Thymus (tissue), 11 donors: ENCODE data around the gene DRC1. TPM values are rescaled to one million over a fixed set of nuclear protein-coding genes. Genes with fewer than 3 reads are reported as not detected.
A peak's percentile ranks its signal among the peaks of the same experiment; 100 is the strongest.

Source experiments
- DNase-seq, 9 donors: peaks; one replicate each; pipeline ENCODE4 v3.0.0-alpha.2; 2013; ENCODE audit warnings: low spot score in 9 of 9, low read depth in 6 of 9, missing footprints in 1 of 9
- H3K27ac ChIP-seq, 2 donors: one replicate each; pipeline ENCODE4 v1.5.1; 2013; ENCODE audit warnings: control low read depth in 1 of 2, low read depth in 1 of 2, low read length in 1 of 2, mild to moderate bottlenecking in 1 of 2, moderate library complexity in 1 of 2
- H3K27me3 ChIP-seq, 2 donors: one replicate each; pipeline ENCODE4 v1.5.1; 2013; ENCODE audit warnings: low read length in 1 of 2; ENCODE audit not compliant: control insufficient read depth in 2 of 2, insufficient read depth in 1 of 2
- H3K36me3 ChIP-seq, 2 donors: one replicate each; pipeline ENCODE4 v1.5.1; 2013; ENCODE audit warnings: low read length in 1 of 2, mild to moderate bottlenecking in 1 of 2, moderate library complexity in 1 of 2; ENCODE audit not compliant: control insufficient read depth in 2 of 2, insufficient read depth in 2 of 2
- H3K4me1 ChIP-seq, 2 donors: one replicate each; pipeline ENCODE4 v1.5.1; 2013; ENCODE audit warnings: low read length in 2 of 2; ENCODE audit not compliant: control insufficient read depth in 2 of 2, insufficient read depth in 2 of 2
- H3K4me3 ChIP-seq, 2 donors: one replicate each; pipeline ENCODE4 v1.5.1; 2013; ENCODE audit warnings: low read length in 2 of 2, control low read depth in 1 of 2, mild to moderate bottlenecking in 1 of 2
- H3K9me3 ChIP-seq, 2 donors: one replicate each; pipeline ENCODE4 v1.5.1; 2013; ENCODE audit warnings: low read length in 1 of 2, mild to moderate bottlenecking in 1 of 2; ENCODE audit not compliant: control insufficient read depth in 2 of 2, insufficient read depth in 1 of 2
- WGBS: extraction: QIAGEN DNeasy Blood & Tissue Kit; methylation state at CpG from one replicate; pipeline ENCODE4 v1.1.7; 2013; 5-methylcytosine and 5-hydroxymethylcytosine counted together
- polyA plus RNA-seq: library from polyadenylated mRNA; stranded (reverse); fragments of 200-250 nt; gene quantifications from one replicate; pipeline ENCODE4 v1.2.3, GENCODE V29; 2013
- total RNA-seq: library from RNA; stranded (reverse); fragments of 120-200 nt; gene quantifications from one replicate; pipeline ENCODE4 v1.2.4, GENCODE V29; 2013
- donor health status: healthy.

DRC1 gene
- total and polyA plus RNA-seq, 2 donors = 0.14 to 0.27 TPM

DNA sequence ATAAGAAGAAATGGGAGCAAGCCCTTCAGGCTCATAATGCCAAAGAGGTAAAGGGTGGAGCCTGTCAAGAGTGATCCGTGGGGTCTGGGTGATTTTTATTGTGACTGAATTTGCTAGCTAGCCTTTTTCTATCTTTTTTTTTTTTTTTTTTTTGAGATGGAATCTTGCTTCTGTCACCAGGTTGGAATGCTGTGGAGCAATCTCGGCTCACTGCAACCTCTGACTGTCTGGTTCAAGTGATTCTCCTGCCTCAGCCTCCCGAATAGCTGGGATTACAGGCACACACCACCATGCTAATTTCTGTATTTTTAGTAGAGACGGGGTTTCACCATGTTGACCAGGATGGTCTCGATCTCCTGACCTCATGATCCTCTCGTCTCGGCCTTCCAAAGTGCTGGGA lies 29.1 kb downstream of the DRC1 start:
- H3K27me3 ChIP-seq = no peaks in the 10 kb centered on the region
- no peak overlapping the region for H3K27ac ChIP-seq
- no peak for DNase-seq
- H3K4me3 ChIP-seq = no peak overlapping the region
- H3K4me1 ChIP-seq = no peaks in the 10 kb centered on the region
- WGBS = 96% methylated on average over 7 of the region's 7 CpGs
- H3K36me3 ChIP-seq = no peaks in the 10 kb centered on the region
- no peaks in the 10 kb centered on the region for H3K9me3 ChIP-seq

DNA sequence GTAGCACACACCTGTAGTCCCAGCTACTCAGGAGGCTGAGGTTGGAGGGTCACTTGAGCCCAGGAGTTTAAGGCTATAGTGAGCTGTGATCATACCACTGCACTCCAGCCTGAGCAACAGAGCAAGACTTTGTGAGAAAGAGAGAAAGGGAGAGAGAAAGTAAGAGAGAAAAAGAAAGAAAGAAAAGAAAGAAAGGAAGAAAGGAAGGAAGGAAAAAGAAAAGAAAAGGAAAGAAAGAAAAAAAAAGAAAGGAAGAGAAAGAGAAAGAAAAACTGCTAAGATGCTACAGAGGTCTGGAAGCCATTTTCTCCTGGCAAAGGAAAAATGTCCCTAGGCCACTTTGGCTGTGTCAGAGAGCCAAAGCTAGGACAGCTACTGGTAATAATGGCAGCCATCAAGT lies 30.6 kb downstream of the DRC1 start:
- Histone ChIP-seq H3K4me1 (no peaks in the 10 kb centered on the region), H3K27ac (no peak overlapping the region), H3K27me3 (no peaks in the 10 kb centered on the region), H3K9me3 (no peaks in the 10 kb centered on the region), H3K4me3 (no peak overlapping the region), H3K36me3 (no peaks in the 10 kb centered on the region)
- DNase-seq = no peak

DNA sequence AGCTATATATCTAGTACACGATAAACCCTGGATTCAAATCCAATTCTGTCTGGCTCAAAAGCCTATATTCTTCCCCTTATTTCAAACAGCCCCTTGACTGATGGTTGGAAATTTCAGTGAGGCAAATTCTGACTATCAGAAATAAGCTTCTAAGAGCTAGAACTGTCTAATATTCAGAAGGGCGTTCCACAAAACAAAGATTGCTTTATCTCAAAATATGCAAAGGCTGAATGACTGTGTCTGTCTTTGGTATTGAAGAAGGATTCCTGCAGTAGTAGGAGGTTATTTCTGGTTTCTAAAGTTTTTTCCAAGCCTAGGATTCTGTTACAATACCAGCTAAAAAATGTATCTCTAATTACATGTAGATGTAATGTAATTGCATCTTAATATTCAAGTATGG lies 31.1 kb downstream of the DRC1 start:
- H3K4me1 ChIP-seq = no peaks in the 10 kb centered on the region
- no peaks in the 10 kb centered on the region for H3K9me3 ChIP-seq
- H3K4me3 ChIP-seq = no peak overlapping the region
- H3K27ac ChIP-seq = no peak overlapping the region
- no peak for DNase-seq
- whole genome bisulfite sequencing = 47% methylated on average over 2 of the region's 2 CpGs
- no peaks in the 10 kb centered on the region for H3K36me3 ChIP-seq
- no peaks in the 10 kb centered on the region for H3K27me3 ChIP-seq

DNA sequence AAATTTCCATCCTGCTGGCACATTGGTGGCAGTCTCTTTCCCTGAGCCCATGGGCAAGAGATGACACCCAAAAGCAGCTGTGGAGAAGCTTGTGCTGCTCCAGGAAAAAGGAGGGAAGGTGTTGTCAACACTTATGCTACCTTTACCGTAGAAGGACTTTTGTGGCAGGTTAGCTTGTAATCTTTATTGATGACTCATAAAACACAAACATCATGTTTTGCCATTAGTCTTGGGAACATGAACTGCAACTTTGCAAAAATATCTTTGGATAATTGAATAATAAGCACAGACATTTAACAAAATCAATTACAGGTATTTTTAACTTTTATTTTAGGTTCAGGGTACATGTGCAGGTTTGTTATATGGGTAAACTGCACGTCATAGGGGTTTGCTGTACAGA lies 33.4 kb downstream of the DRC1 start:
- Histone ChIP-seq H3K27me3 (no peaks in the 10 kb centered on the region), H3K4me3 (no peak overlapping the region), H3K9me3 (no peaks in the 10 kb centered on the region), H3K4me1 (no peaks in the 10 kb centered on the region), H3K36me3 (no peaks in the 10 kb centered on the region), H3K27ac (no peak overlapping the region)
- DNase-seq = no peak
- 98% methylated on average over 2 of the region's 2 CpGs for WGBS

DNA sequence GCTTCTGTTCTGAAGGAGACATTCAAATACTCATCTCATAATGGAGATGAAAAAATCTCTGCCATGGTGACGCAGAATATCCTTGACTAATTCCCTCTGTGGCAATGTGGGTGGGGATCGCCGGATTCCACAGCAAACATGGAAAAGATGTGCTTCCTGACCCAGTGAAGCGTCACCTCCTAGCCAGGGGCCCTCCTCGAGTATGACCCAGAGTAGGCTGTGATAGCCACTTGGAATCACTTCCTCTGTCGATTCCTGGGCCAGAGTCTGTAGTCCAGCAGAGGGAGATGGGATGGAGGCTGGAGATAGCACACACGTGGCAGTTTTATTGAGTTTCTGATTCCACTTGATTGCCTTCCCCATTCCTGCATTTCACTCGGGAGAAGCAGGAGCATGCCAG lies 36.8 kb downstream of the DRC1 start:
- H3K27ac ChIP-seq = no peak overlapping the region

DNA sequence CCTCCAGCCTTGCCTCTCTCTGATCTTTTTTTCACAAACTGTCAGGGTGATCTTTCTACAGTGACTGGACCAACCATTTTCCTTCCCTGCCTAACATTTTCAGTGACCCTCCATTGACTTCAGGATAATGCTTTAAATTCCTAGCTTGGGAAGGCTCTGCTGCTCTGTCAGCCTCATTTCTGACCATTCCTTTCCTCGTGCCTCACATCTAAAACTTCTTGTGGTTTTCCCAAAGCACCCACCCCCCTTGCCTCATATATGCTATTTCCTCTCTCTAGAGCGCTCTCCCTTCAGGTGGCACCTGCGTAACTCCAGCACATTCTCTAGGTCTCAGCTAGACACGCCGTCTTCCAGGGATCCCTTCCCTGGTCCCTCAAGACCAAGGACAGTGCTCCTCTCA lies 37.2 kb downstream of the DRC1 start:
- 33% methylated on average over 5 of the region's 5 CpGs for WGBS

More for the DNA sequence above, 36.8 kb downstream of the DRC1 start:
- no peak for DNase-seq
- Histone ChIP-seq H3K9me3 (no peaks in the 10 kb centered on the region), H3K4me1 (no peaks in the 10 kb centered on the region), H3K4me3 (no peak overlapping the region), H3K36me3 (no peaks in the 10 kb centered on the region), H3K27me3 (no peaks in the 10 kb centered on the region)
- 79% methylated on average over 8 of the region's 8 CpGs for WGBS

DNA sequence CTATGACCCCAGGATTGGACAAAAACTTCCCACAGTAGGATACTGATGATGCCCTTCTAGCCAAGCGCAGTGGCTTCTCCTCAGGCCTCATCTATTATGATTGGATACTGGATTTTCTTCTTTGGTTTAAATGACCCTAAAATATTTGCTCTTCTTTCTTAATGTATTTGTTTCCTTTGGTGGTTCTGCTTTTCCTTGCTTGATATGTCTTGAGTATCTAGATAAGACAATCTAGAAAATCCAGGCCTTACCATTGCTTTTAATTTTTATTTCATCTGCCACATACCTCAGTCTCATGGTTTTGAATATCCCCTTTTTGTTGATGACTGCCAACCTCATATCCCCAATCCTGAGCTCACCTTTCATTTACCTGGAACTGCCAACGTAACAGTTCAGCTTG lies 40.6 kb downstream of the DRC1 start:
- Histone ChIP-seq H3K27ac (no peak overlapping the region), H3K36me3 (no peaks in the 10 kb centered on the region), H3K9me3 (no peaks in the 10 kb centered on the region), H3K4me3 (no peak overlapping the region), H3K4me1 (no peaks in the 10 kb centered on the region), H3K27me3 (no peaks in the 10 kb centered on the region)
- DNase-seq = no peak
- 96% methylated on average over 2 of the region's 2 CpGs for WGBS

More for the DNA sequence above, 37.2 kb downstream of the DRC1 start:
- Histone ChIP-seq H3K27ac (no peak overlapping the region), H3K36me3 (no peaks in the 10 kb centered on the region), H3K9me3 (no peaks in the 10 kb centered on the region), H3K27me3 (no peaks in the 10 kb centered on the region), H3K4me1 (no peaks in the 10 kb centered on the region), H3K4me3 (no peak overlapping the region)
- DNase-seq = peak in 3 of 9 donors; percentile 1 to 21 (median 12)

DNA sequence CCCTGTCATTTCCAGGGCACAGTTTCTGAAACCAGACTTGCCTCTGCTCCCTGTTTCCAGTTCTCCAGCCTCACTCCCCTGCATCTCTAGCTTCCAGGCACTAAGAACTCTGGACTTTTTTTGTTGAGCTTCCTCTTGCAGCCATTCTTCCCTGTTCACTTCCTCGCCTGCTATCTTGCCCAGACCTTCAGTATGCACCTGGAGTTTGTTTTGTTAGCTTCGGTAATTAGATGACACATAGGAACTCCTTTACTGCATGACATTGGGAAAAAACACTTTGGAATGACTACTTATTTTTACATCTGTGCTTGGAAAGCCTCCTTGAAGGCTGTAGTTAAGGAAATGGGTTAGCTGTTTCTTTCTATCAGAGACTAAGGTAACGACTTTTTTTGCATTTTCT lies 41.0 kb downstream of the DRC1 start:
- Histone ChIP-seq H3K9me3 (no peaks in the 10 kb centered on the region), H3K4me1 (no peaks in the 10 kb centered on the region), H3K27me3 (no peaks in the 10 kb centered on the region), H3K27ac (no peak overlapping the region), H3K36me3 (no peaks in the 10 kb centered on the region), H3K4me3 (no peak overlapping the region)
- DNase-seq = no peak
- WGBS = 86% methylated on average over 3 of the region's 3 CpGs

DNA sequence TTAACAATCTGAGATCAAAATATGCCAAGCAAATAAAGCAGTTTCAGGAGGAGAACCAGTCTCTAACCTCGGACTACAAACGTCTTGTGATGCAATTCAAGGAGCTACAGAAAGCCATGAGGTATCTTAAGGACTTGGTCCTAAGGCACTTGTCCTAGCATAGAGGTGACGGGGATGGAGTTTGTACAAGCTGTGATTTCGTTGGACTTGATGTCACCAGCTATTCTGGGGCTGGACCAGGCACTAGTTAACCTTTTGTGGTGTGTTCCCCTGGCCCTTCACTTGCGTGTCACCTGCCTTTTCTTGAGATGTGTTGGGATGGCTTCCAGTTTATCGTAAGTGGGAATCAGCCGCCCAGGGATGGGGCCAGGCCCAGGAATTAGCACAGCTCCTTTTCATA lies 42.5 kb downstream of the DRC1 start:
- Histone ChIP-seq H3K36me3 (no peaks in the 10 kb centered on the region), H3K27me3 (no peaks in the 10 kb centered on the region), H3K27ac (no peak overlapping the region), H3K4me3 (no peak overlapping the region), H3K4me1 (no peaks in the 10 kb centered on the region), H3K9me3 (no peaks in the 10 kb centered on the region)
- WGBS = 96% methylated on average over 7 of the region's 7 CpGs
- no peak for DNase-seq

DNA sequence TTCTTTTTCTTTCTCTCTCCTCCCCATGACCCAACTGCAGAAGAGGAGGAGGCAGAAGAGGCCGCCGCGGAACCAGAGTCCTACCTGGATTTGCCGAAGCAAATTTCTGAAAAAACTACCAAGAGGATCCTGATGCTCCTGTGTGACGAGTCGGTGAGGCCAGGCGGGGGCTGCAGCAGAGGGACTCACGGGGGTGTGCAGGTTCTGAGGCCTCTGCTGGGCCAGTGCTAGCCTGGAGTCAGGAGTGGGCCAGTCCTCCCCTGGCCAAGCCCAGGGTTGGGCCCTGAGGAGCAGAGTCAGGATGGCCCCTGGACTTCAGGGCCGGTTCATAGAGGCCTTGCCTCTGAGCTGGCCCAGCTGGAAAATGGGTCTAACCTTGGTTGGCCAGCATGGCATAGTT lies 46.9 kb downstream of the DRC1 start:
- Histone ChIP-seq H3K27ac (no peak overlapping the region), H3K4me1 (no peaks in the 10 kb centered on the region), H3K27me3 (no peaks in the 10 kb centered on the region), H3K9me3 (no peaks in the 10 kb centered on the region), H3K4me3 (no peak overlapping the region), H3K36me3 (no peaks in the 10 kb centered on the region)
- 96% methylated on average over 9 of the region's 9 CpGs for WGBS
- DNase-seq = no peak
